Spleen (tissue), 7 donors: ENCODE results near the gene DAPL1.

Experiments
- CTCF ChIP-seq, 11 experiments: fragments of 200-600 bp in 7 of 11; fragments of 450-650 bp in 4 of 11; sonication (generic) in 4 of 11; IDR thresholded peaks in 8 of 11; conservative IDR thresholded peaks in 3 of 11; 1 replicate in 7 of 11; 2 replicates in 4 of 11; pipeline versions ENCODE4 v1.4.0 to v1.8.0; 2016 to 2021; ENCODE audit warnings: antibody characterized with exemption in 11 of 11, inconsistent platforms in 4 of 11, mild to moderate bottlenecking in 1 of 11
- POLR2A ChIP-seq, 3 donors: fragments of 450-650 bp; IDR thresholded peaks; one replicate each; pipeline ENCODE4 v1.5.1; 2017; ENCODE audit warnings: antibody characterized with exemption in 3 of 3, mild to moderate bottlenecking in 1 of 3
- donor health status: DM: no; HTN: no; CAD: no; lungs with moderate emphysema.
- donor health status: DM: no; HTN: no; CAD: no.
- donor health status: DM: no; HTN: no; CAD: no.

GRCh38 chr2:158778243-158778642, 16.9 kb upstream of the DAPL1 start:
- no peak for TF ChIP-seq POLR2A (IDR thresholded peaks at IDR 0.05)
- TF ChIP-seq CTCF (IDR thresholded peaks at IDR 0.05 in 8 of 11, conservative IDR thresholded peaks at IDR 0.05 in 3 of 11) = no peak
